GM12892 (cell line): Measurements from ENCODE around the gene SEPTIN3.

Experiments
- POLR2A ChIP-seq: IDR thresholded peaks from 2 replicates; pipeline ENCODE4 v1.6.1; 2011; ENCODE audit warnings: low read depth, low read length, control low read depth
- POLR2AphosphoS5 ChIP-seq: IDR thresholded peaks from 2 replicates; pipeline ENCODE4 v1.6.1; 2011; ENCODE audit warnings: low read depth, low read length, control low read depth
- TAF1 ChIP-seq: IDR thresholded peaks from 2 replicates; pipeline ENCODE4 v1.6.1; 2011; ENCODE audit warnings: low read depth, mild to moderate bottlenecking, control low read depth, low read length, borderline replicate concordance

DNA sequence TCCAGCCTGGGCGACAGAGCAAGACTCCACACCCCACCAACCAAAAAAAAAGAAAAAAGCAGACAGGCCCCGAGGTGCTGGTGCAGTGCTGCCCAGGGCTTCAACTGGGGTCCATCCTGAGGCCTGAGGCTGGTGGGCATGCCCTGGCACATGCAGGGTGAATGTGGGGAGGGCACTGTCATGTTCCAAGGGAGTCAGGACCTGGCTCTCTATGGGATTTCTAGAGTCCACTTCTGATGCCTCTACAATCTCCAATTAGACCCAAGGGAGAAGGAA, 32.4 kb upstream of the SEPTIN3 start:
- TF ChIP-seq POLR2AphosphoS5 (no peak), POLR2A (no peak), TAF1 (no peak)
